Stimulated activated CD4-positive, alpha-beta T cell treated with anti-CD3 and anti-CD28 coated beads, Interleukin-2, amount 100 ng/mL, for 24 hours (primary cell): ENCODE results near the gene PLD3.
"Not testable (repeated sequence)": the region's sequence is repeated elsewhere in the genome, so short reads cannot be mapped to it uniquely, and the experiment has no call there.

ENCODE experiments used
- DNase-seq, 2 donors: peaks; one replicate each; pipeline ENCODE4 v3.0.0-alpha.2; 2020

The PLD3 gene

GRCh38 chr19:40366697-40367561, 18.4 kb downstream of the PLD3 start:
- no peak for DNase-seq

- no peak for DNase-seq
Measured at GRCh38 chr19:40367577-40368434, 19.3 kb downstream of the PLD3 start.

- no peak for DNase-seq
Measured at GRCh38 chr19:40369797-40370196, 21.3 kb downstream of the PLD3 start.

- DNase-seq = not testable (repeated sequence)
Measured at GRCh38 chr19:40370253-40370652, 21.8 kb downstream of the PLD3 start.

GRCh38 chr19:40370997-40371801, 22.7 kb downstream of the PLD3 start:
- no peak for DNase-seq

- DNase-seq = no peak
Measured at GRCh38 chr19:40371802-40372122, 23.3 kb downstream of the PLD3 start.

GRCh38 chr19:40374084-40374483, 25.6 kb downstream of the PLD3 start:
- DNase-seq = no peak

GRCh38 chr19:40376286-40376862, 27.9 kb downstream of the PLD3 start:
- DNase-seq = no peak

- DNase-seq = no peak
Measured at GRCh38 chr19:40377876-40378385, 29.4 kb downstream of the PLD3 start.

GRCh38 chr19:40378509-40378908, 30.0 kb downstream of the PLD3 start:
- no peak for DNase-seq

- DNase-seq = no peak
Measured at GRCh38 chr19:40379446-40380198, 31.1 kb downstream of the PLD3 start.

GRCh38 chr19:40380199-40381037, 31.9 kb downstream of the PLD3 start:
- DNase-seq = no peak

GRCh38 chr19:40381321-40381720, 32.8 kb downstream of the PLD3 start:
- DNase-seq = no peak

- DNase-seq = no peak
Measured at GRCh38 chr19:40383668-40384248, 35.3 kb downstream of the PLD3 start.

GRCh38 chr19:40387155-40387554, 38.7 kb downstream of the PLD3 start:
- no peak for DNase-seq

- DNase-seq = no peak
Measured at GRCh38 chr19:40388481-40388880, 40.0 kb downstream of the PLD3 start.

GRCh38 chr19:40389404-40390083, 41.0 kb downstream of the PLD3 start:
- DNase-seq = no peak

GRCh38 chr19:40390084-40390742, 41.7 kb downstream of the PLD3 start, which contains the start of gene HIPK4:
TSS of gene HIPK4 (minus strand) at chr19:40390181. CDS start at chr19:40389902, 279 bp downstream.
- no peak for DNase-seq

- no peak for DNase-seq
Measured at GRCh38 chr19:40392123-40392522, 43.6 kb downstream of the PLD3 start.
